Skeletal muscle cell (primary cell): ENCODE results near the gene ANKS1A.
"Not testable (repeated sequence)": the region's sequence is repeated elsewhere in the genome, so short reads cannot be mapped to it uniquely, and the experiment has no call there.

Experiments
- DNase-seq: peaks from one replicate; pipeline ENCODE4 v3.0.0-alpha.2; 2010; ENCODE audit warnings: low read depth
- H3K4me3 ChIP-seq: 2 replicates; pipeline ENCODE4 v1.5.1; 2011; ENCODE audit warnings: low read depth, mild to moderate bottlenecking, control low read depth, low read length, moderate library complexity

Gene ANKS1A

GRCh38 chr6:35099116-35099515 is 210.1 kb downstream of the ANKS1A start:
- no peak for DNase-seq

GRCh38 chr6:35105078-35105477 is 216.0 kb downstream of the ANKS1A start:
- DNase-seq: no peak
- no peak overlapping the region for H3K4me3 ChIP-seq

More at GRCh38 chr6:35099116-35099515, 210.1 kb downstream of the ANKS1A start:
- H3K4me3 ChIP-seq: no peak overlapping the region

- H3K4me3 ChIP-seq, DNase-seq: not testable (repeated sequence)
Measured at GRCh38 chr6:35106061-35106460, 217.0 kb downstream of the ANKS1A start.

- DNase-seq, H3K4me3 ChIP-seq: not testable (repeated sequence)
Measured at GRCh38 chr6:35107208-35107607, 218.2 kb downstream of the ANKS1A start.

- DNase-seq, H3K4me3 ChIP-seq: not testable (repeated sequence)
Measured at GRCh38 chr6:35107761-35108160, 218.7 kb downstream of the ANKS1A start.

GRCh38 chr6:35108309-35108885 is 219.3 kb downstream of the ANKS1A start:
- DNase-seq: no peak
- no peak overlapping the region for H3K4me3 ChIP-seq

- H3K4me3 ChIP-seq: no peak overlapping the region
- DNase-seq: no peak
Measured at GRCh38 chr6:35120746-35121145, 231.7 kb downstream of the ANKS1A start.

- H3K4me3 ChIP-seq: no peak overlapping the region
- DNase-seq: no peak
Measured at GRCh38 chr6:35124356-35124755, 235.3 kb downstream of the ANKS1A start.

GRCh38 chr6:35128042-35128441 is 239.0 kb downstream of the ANKS1A start:
- H3K4me3 ChIP-seq: no peak overlapping the region
- DNase-seq: no peak

GRCh38 chr6:35128496-35128895 is 239.4 kb downstream of the ANKS1A start:
- H3K4me3 ChIP-seq: no peak overlapping the region
- DNase-seq: no peak

- no peak overlapping the region for H3K4me3 ChIP-seq
- no peak for DNase-seq
Measured at GRCh38 chr6:35136185-35136584, 247.1 kb downstream of the ANKS1A start.

GRCh38 chr6:35138191-35138590 is 249.1 kb downstream of the ANKS1A start:
- DNase-seq, H3K4me3 ChIP-seq: not testable (repeated sequence)

GRCh38 chr6:35139470-35139869 is 250.4 kb downstream of the ANKS1A start:
- no peak for DNase-seq

GRCh38 chr6:35139924-35140638 is 251.0 kb downstream of the ANKS1A start:
- no peak overlapping the region for H3K4me3 ChIP-seq
- DNase-seq: no peak

More at GRCh38 chr6:35139470-35139869, 250.4 kb downstream of the ANKS1A start:
- no peak overlapping the region for H3K4me3 ChIP-seq

- no peak for DNase-seq
- H3K4me3 ChIP-seq: no peak overlapping the region
Measured at GRCh38 chr6:35140639-35141006, 251.6 kb downstream of the ANKS1A start.
